Stomach (tissue), 4 donors: ENCODE measurements around the gene KANK3.

Source experiments
- CTCF ChIP-seq, 7 experiments: fragments of 450-650 bp in 4 of 7; fragments of 200-600 bp in 3 of 7; sonication (generic) in 3 of 7; IDR thresholded peaks; one replicate each; pipeline ENCODE4 v1.5.1; 2016 to 2019; ENCODE audit warnings: antibody characterized with exemption in 7 of 7, control low read depth in 2 of 7, mild to moderate bottlenecking in 1 of 7
- POLR2A ChIP-seq, 4 donors: fragments of 450-650 bp; IDR thresholded peaks; one replicate each; pipeline ENCODE4 v1.6.1; 2016; ENCODE audit warnings: antibody characterized with exemption in 4 of 4, control low read depth in 2 of 4, mild to moderate bottlenecking in 1 of 4, moderate library complexity in 1 of 4

GRCh38 chr19:8302734-8303133 is 40.3 kb downstream of the KANK3 start:
- TF ChIP-seq POLR2A (IDR thresholded peaks at IDR 0.05) (no peak), CTCF (IDR thresholded peaks at IDR 0.05) (no peak)
